K562 (cell line): ENCODE measurements around the gene UBE2H. TPM values are rescaled to one million over a fixed set of nuclear protein-coding genes. Genes with fewer than 3 reads are reported as not detected.

Source experiments
- BRCA1 ChIP-seq, 2 experiments: fragments of 450-650 bp in 1 of 2; sonication (generic) in 1 of 2; formaldehyde crosslinking in 1 of 2; IDR thresholded peaks; 2 replicates each; pipeline versions ENCODE4 v1.5.0 to v1.6.1; 2017 to 2020; ENCODE audit warnings: mild to moderate bottlenecking in 1 of 2, missing genetic modification reagents in 1 of 2
- CBX8 ChIP-seq: fragments of 200-600 bp; sonication (generic); IDR thresholded peaks from 2 replicates; pipeline ENCODE4 v1.6.1; 2012; ENCODE audit warnings: borderline replicate concordance, mixed run types, low read depth, mild to moderate bottlenecking, moderate library complexity, mixed read lengths, low read length, control low read depth, inconsistent platforms; ENCODE audit not compliant: poor library complexity, severe bottlenecking; ENCODE audit errors: extremely low read depth
- KAT7 ChIP-seq: sonication (generic); formaldehyde crosslinking; IDR thresholded peaks from 2 replicates; pipeline ENCODE4 v1.8.0; 2022; ENCODE audit warnings: missing genetic modification reagents, mild to moderate bottlenecking, borderline replicate concordance
- LEF1 ChIP-seq: fragments of 450-650 bp; IDR thresholded peaks from 2 replicates; pipeline ENCODE4 v1.6.1; 2016; ENCODE audit warnings: mild to moderate bottlenecking
- MCM7 ChIP-seq, 2 experiments: fragments of 450-650 bp; IDR thresholded peaks; 2 replicates each; pipeline ENCODE4 v1.6.1; 2016 to 2018
- POU5F1 ChIP-seq: fragments of 150-350 bp; IDR thresholded peaks from 2 replicates; pipeline ENCODE4 v1.6.1; 2014; ENCODE audit warnings: borderline replicate concordance, low read length, low read depth, mild to moderate bottlenecking; ENCODE audit not compliant: partially characterized antibody
- SREBF1 ChIP-seq: fragments of 150-350 bp; IDR thresholded peaks from 2 replicates; pipeline ENCODE4 v1.6.1; 2014; ENCODE audit warnings: antibody characterized with exemption, low read depth, low read length, borderline replicate concordance
- THRAP3 ChIP-seq: fragments of 450-650 bp; IDR thresholded peaks from 2 replicates; pipeline ENCODE4 v1.6.1; 2016; ENCODE audit warnings: mild to moderate bottlenecking, inconsistent platforms, borderline replicate concordance
- WHSC1 ChIP-seq: IDR thresholded peaks from one replicate; pipeline ENCODE4 v1.6.1; 2012; ENCODE audit warnings: low read length, control low read depth, inconsistent platforms
- ZNF561 ChIP-seq: fragments of 450-650 bp; formaldehyde crosslinking; conservative IDR thresholded peaks from 2 replicates; pipeline ENCODE4 v1.4.0; 2020; ENCODE audit warnings: mild to moderate bottlenecking, moderate library complexity
- ZSCAN29 ChIP-seq: fragments of 450-650 bp; IDR thresholded peaks from 2 replicates; pipeline ENCODE4 v1.6.1; 2017
- polyA plus RNA-seq, 8 experiments: library from polyadenylated mRNA; depleted of rRNA in 4 of 8; stranded (reverse) in 5 of 8; unstranded in 3 of 8; fragments of >200 nt; fragmentation: Nextera tagmentation in 2 of 8; fragmentation: Illumina TruSeq in 1 of 8; extraction: Ambion mirVana in 2 of 8; extraction: Trizol in 1 of 8; gene quantifications; 2 replicates each; pipeline versions ENCODE4 v1.2.1 to v1.2.3, GENCODE V29; 2011 to 2014; ENCODE audit warnings: inconsistent platforms in 1 of 8, missing spikeins in 1 of 8
- total RNA-seq, 7 experiments: library from RNA; depleted of rRNA in 6 of 7; stranded (reverse); fragments of >200 nt in 6 of 7; fragmentation: Illumina TruSeq in 2 of 7; extraction: Trizol in 2 of 7; gene quantifications; 2 replicates each; pipeline versions ENCODE4 v1.2.1 to v1.2.3, GENCODE V29; 2011 to 2021; ENCODE audit warnings: low replicate concordance in 1 of 7
- TF ChIP-seq, protein P1 (sequence below): fragments of 450-650 bp; IDR thresholded peaks from 2 replicates; pipeline ENCODE4 v1.6.1; 2016; ENCODE audit warnings: borderline replicate concordance
- TF ChIP-seq, protein P2 (sequence below): fragments of 250-450 bp; sonication (Bioruptor Pico); IDR thresholded peaks from 2 replicates; pipeline ENCODE4 v1.4.0; 2020; ENCODE audit warnings: mild to moderate bottlenecking, moderate library complexity, borderline replicate concordance
- TF ChIP-seq, protein P3 (sequence below): fragments of 250-450 bp; sonication (Bioruptor Pico); IDR thresholded peaks from 2 replicates; pipeline ENCODE4 v1.5.1; 2021; ENCODE audit warnings: mild to moderate bottlenecking
- TF ChIP-seq, protein P4 (sequence below): IDR thresholded peaks from 2 replicates; pipeline ENCODE4 v1.6.1; 2016; ENCODE audit warnings: missing genetic modification characterization, missing compliant biosample characterization
- TF ChIP-seq, protein P5 (sequence below): fragments of 250-450 bp; sonication (Bioruptor Pico); IDR thresholded peaks from 2 replicates; pipeline ENCODE4 v1.8.0; 2022; ENCODE audit warnings: moderate library complexity, mild to moderate bottlenecking, inconsistent platforms

UBE2H gene
- total and polyA plus RNA-seq, 9 of the 15 experiments (the other 6 are each of a cell fraction or from before 2014, with no cell fraction given) = 6.3 to 33.0 (median 13.3) TPM

DNA sequence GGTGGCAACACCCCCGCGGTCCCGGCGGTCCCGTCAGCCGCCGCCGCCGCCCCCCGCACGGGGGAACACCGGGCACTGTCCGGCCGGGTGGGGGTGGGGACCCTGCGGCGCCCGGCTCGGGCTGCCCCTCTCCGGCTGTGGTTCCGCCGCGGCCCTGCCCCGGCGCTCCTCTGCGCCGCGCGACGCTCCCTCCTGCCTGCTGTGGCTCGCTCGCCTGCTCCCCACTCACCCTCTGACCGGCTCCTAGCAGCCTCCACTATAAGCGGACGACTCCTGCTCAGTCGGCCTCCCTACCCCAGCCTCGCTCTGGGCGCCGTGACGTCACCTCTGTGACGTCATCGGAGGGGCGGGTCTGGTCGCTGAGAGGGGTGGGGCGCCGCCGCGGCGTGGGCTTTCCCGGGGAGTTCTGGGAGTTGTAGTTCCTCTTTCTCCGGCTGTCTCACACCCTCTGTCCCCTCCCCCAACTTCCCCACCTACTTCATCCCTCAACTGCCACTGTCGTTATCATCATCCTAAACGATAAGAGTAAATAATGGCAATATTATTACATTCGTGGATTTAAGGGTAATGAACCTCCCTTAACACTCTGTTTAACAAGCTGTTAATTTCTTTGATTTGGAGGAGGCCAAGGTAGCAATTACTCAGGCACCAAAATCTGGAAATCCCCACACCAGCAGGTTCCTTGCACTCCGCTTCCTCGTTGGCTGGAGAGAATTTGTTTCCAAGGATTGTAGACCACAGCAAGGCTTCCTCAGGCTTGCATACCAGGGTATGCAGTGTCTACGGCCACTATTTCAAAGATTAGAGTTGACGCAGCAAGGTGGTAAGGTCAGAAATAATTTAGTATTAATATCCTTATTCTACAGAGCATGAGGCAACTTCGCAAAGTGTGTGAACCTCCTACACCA is at the start of gene UBE2H (continued):
- TF ChIP-seq, protein P1, sequence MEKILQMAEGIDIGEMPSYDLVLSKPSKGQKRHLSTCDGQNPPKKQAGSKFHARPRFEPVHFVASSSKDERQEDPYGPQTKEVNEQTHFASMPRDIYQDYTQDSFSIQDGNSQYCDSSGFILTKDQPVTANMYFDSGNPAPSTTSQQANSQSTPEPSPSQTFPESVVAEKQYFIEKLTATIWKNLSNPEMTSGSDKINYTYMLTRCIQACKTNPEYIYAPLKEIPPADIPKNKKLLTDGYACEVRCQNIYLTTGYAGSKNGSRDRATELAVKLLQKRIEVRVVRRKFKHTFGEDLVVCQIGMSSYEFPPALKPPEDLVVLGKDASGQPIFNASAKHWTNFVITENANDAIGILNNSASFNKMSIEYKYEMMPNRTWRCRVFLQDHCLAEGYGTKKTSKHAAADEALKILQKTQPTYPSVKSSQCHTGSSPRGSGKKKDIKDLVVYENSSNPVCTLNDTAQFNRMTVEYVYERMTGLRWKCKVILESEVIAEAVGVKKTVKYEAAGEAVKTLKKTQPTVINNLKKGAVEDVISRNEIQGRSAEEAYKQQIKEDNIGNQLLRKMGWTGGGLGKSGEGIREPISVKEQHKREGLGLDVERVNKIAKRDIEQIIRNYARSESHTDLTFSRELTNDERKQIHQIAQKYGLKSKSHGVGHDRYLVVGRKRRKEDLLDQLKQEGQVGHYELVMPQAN = no peak
- TF ChIP-seq BRCA1 (IDR thresholded peaks at IDR 0.05) (no peak), BRCA1 (CRISPR knock-in tag; IDR thresholded peaks at IDR 0.05) (no peak), MCM7 (IDR thresholded peaks at IDR 0.05) (no peak), ZSCAN29 (no peak), THRAP3 (no peak), LEF1 (0 out of 2 replicates have a peak, but pooled peaks have one; percentile 21), KAT7 (0 out of 2 replicates have a peak, but pooled peaks have one; percentile 25), CBX8 (no peak), ZNF561 (CRISPR knock-in tag) (no peak), WHSC1 (no peak), POU5F1 (peak; percentile 49), SREBF1 (0 out of 2 replicates have a peak, but pooled peaks have one; percentile 49)
- TF ChIP-seq, protein P2, sequence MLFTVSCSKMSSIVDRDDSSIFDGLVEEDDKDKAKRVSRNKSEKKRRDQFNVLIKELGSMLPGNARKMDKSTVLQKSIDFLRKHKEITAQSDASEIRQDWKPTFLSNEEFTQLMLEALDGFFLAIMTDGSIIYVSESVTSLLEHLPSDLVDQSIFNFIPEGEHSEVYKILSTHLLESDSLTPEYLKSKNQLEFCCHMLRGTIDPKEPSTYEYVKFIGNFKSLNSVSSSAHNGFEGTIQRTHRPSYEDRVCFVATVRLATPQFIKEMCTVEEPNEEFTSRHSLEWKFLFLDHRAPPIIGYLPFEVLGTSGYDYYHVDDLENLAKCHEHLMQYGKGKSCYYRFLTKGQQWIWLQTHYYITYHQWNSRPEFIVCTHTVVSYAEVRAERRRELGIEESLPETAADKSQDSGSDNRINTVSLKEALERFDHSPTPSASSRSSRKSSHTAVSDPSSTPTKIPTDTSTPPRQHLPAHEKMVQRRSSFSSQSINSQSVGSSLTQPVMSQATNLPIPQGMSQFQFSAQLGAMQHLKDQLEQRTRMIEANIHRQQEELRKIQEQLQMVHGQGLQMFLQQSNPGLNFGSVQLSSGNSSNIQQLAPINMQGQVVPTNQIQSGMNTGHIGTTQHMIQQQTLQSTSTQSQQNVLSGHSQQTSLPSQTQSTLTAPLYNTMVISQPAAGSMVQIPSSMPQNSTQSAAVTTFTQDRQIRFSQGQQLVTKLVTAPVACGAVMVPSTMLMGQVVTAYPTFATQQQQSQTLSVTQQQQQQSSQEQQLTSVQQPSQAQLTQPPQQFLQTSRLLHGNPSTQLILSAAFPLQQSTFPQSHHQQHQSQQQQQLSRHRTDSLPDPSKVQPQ (CRISPR knock-in tag) = no peak
- TF ChIP-seq, protein P3, sequence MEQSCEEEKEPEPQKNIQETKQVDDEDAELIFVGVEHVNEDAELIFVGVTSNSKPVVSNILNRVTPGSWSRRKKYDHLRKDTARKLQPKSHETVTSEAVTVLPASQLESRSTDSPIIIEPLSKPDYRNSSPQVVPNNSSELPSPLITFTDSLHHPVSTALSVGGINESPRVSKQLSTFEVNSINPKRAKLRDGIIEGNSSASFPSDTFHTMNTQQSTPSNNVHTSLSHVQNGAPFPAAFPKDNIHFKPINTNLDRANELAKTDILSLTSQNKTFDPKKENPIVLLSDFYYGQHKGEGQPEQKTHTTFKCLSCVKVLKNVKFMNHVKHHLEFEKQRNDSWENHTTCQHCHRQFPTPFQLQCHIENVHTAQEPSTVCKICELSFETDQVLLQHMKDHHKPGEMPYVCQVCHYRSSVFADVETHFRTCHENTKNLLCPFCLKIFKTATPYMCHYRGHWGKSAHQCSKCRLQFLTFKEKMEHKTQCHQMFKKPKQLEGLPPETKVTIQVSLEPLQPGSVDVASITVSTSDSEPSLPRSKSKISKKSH = no peak
- TF ChIP-seq, protein P4, sequence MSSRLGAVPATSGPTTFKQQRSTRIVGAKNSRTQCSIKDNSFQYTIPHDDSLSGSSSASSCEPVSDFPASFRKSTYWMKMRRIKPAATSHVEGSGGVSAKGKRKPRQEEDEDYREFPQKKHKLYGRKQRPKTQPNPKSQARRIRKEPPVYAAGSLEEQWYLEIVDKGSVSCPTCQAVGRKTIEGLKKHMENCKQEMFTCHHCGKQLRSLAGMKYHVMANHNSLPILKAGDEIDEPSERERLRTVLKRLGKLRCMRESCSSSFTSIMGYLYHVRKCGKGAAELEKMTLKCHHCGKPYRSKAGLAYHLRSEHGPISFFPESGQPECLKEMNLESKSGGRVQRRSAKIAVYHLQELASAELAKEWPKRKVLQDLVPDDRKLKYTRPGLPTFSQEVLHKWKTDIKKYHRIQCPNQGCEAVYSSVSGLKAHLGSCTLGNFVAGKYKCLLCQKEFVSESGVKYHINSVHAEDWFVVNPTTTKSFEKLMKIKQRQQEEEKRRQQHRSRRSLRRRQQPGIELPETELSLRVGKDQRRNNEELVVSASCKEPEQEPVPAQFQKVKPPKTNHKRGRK (tag) = no peak
- TF ChIP-seq, protein P5, sequence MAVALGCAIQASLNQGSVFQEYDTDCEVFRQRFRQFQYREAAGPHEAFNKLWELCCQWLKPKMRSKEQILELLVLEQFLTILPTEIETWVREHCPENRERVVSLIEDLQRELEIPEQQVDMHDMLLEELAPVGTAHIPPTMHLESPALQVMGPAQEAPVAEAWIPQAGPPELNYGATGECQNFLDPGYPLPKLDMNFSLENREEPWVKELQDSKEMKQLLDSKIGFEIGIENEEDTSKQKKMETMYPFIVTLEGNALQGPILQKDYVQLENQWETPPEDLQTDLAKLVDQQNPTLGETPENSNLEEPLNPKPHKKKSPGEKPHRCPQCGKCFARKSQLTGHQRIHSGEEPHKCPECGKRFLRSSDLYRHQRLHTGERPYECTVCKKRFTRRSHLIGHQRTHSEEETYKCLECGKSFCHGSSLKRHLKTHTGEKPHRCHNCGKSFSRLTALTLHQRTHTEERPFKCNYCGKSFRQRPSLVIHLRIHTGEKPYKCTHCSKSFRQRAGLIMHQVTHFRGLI (CRISPR knock-in tag) = no peak
